Endothelial cell (in vitro differentiated cells): ENCODE measurements around the gene KAT7. TPM values are rescaled to one million over a fixed set of nuclear protein-coding genes. Genes with fewer than 3 reads are reported as not detected.

Experiments
- DNase-seq: peaks from one replicate; pipeline ENCODE4 v3.0.0; 2021; ENCODE audit warnings: low spot score
- H3K27ac Mint-ChIP-seq: one replicate; pipeline ENCODE4 v1.8.0; 2021; ENCODE audit warnings: mixed read lengths, inconsistent platforms; ENCODE audit not compliant: unreplicated experiment
- H3K27me3 Mint-ChIP-seq: one replicate; pipeline ENCODE4 v1.8.0; 2021; ENCODE audit warnings: mild to moderate bottlenecking, moderate library complexity, mixed read lengths, inconsistent platforms; ENCODE audit not compliant: unreplicated experiment
- H3K36me3 Mint-ChIP-seq: one replicate; pipeline ENCODE4 v1.8.0; 2021; ENCODE audit warnings: mild to moderate bottlenecking, low read depth, mixed read lengths, inconsistent platforms; ENCODE audit not compliant: unreplicated experiment
- H3K4me1 Mint-ChIP-seq: one replicate; pipeline ENCODE4 v1.8.0; 2021; ENCODE audit warnings: mild to moderate bottlenecking, mixed read lengths, inconsistent platforms; ENCODE audit not compliant: unreplicated experiment
- H3K4me3 Mint-ChIP-seq: one replicate; pipeline ENCODE4 v1.8.0; 2021; ENCODE audit warnings: mild to moderate bottlenecking, mixed read lengths, inconsistent platforms; ENCODE audit not compliant: unreplicated experiment
- H3K9me3 Mint-ChIP-seq: one replicate; pipeline ENCODE4 v1.8.0; 2021; ENCODE audit warnings: mixed read lengths, inconsistent platforms; ENCODE audit not compliant: unreplicated experiment
- total RNA-seq: library from RNA; stranded (reverse); fragmentation: NEBNext Ultra II Directional; extraction: Animal tissue kit (Norgen Biotek cat#: 25700); gene quantifications from one replicate; pipeline ENCODE4 v1.2.1, GENCODE V29; 2021; ENCODE audit not compliant: unreplicated experiment
- TF ChIP-seq, protein P1 (sequence below): fragments of 200-600 bp; sonication (generic); IDR thresholded peaks from one replicate; pipeline ENCODE4 v1.5.0; 2021; ENCODE audit warnings: antibody characterized with exemption; ENCODE audit not compliant: unreplicated experiment

Gene KAT7
- total RNA-seq, 1 donor from 2014 or later = 307 TPM

DNA sequence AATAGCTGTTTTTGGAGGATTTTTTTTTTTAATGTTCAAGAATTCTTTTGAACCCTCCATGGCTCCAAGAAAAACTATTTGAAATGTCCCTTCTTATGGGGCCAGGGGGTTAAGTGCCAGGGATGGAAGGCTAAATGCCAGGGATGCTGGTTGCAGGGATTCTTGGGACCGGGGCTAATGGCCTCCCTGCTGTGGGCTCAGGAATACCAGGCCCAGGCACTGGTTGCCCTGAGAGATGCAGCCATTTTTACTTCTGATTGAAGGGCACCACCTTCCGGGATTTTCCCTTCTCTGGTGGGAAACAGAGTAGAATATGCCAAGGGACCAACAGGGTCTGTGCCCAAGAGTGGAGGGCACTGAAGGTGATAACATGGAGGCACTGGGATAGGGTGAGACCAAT, 10.9 kb upstream of the KAT7 start:
- Mint-ChIP-seq H3K4me1 (peaks cover 3% of the 10 kb centered on the region), H3K36me3 (no peaks in the 10 kb centered on the region), H3K9me3 (no peaks in the 10 kb centered on the region), H3K4me3 (no peak overlapping the region), H3K27ac (no peak overlapping the region), H3K27me3 (no peaks in the 10 kb centered on the region)
- no peak for DNase-seq
- TF ChIP-seq, protein P1, sequence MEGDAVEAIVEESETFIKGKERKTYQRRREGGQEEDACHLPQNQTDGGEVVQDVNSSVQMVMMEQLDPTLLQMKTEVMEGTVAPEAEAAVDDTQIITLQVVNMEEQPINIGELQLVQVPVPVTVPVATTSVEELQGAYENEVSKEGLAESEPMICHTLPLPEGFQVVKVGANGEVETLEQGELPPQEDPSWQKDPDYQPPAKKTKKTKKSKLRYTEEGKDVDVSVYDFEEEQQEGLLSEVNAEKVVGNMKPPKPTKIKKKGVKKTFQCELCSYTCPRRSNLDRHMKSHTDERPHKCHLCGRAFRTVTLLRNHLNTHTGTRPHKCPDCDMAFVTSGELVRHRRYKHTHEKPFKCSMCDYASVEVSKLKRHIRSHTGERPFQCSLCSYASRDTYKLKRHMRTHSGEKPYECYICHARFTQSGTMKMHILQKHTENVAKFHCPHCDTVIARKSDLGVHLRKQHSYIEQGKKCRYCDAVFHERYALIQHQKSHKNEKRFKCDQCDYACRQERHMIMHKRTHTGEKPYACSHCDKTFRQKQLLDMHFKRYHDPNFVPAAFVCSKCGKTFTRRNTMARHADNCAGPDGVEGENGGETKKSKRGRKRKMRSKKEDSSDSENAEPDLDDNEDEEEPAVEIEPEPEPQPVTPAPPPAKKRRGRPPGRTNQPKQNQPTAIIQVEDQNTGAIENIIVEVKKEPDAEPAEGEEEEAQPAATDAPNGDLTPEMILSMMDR = no peak

DNA sequence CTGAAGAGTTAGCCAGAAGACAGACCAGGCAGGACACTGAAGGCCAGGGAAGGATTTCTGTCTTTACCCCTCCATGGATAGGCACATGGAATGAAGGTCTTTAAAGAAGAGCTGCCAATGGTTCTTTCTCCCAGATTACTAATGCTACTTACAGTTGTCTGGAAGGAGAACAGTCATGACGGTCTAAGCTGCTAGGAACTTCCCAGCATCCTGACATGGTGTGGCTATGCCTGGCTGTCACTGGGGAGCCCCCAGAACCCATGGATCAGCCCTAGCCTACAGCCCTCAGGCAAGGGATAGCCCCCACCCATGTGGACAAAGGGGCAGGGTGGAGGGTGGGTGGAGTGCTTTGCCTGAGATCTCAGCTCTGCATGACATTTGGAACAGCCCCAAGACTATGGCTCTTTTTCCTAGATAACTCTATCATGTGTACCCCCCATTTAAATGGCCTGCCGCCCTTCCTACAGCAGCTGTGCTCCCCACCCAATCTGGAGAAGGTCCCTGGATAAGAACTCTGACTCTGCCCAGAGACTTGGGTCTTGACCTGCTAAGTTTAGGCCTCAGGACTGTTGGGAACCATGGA, 9.2 kb upstream of the KAT7 start:
- TF ChIP-seq, protein P1 = no peak
- no peak overlapping the region for H3K4me3 Mint-ChIP-seq
- no peak for DNase-seq
- no peak overlapping the region for H3K27ac Mint-ChIP-seq
- H3K9me3 Mint-ChIP-seq = no peaks in the 10 kb centered on the region
- H3K4me1 Mint-ChIP-seq = peaks cover 3% of the 10 kb centered on the region
- no peaks in the 10 kb centered on the region for H3K36me3 Mint-ChIP-seq
- no peaks in the 10 kb centered on the region for H3K27me3 Mint-ChIP-seq

DNA sequence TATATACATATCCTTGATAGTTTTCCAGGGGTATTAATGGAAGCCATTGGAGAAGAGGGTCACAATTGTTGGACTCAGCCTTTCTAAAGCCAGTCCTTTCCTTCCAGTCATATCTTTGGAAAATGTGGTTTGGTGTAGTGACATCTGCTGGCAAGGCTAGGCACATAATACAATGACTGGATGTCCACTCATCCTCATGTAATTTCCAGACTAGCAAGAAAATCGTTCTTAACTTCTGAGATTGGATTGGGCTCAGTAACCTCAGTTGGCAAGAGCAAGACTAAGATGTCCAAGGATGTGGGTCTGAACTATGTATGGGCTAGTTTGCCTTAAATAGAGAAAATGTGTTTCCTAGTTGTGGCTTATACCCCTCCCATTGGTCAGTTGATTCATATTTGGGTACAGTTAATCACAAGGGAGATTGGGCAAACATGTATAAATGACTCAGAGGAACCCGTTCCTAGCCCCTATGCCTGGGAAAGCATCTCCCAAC, 8.7 kb upstream of the KAT7 start:
- no peaks in the 10 kb centered on the region for H3K9me3 Mint-ChIP-seq

DNA sequence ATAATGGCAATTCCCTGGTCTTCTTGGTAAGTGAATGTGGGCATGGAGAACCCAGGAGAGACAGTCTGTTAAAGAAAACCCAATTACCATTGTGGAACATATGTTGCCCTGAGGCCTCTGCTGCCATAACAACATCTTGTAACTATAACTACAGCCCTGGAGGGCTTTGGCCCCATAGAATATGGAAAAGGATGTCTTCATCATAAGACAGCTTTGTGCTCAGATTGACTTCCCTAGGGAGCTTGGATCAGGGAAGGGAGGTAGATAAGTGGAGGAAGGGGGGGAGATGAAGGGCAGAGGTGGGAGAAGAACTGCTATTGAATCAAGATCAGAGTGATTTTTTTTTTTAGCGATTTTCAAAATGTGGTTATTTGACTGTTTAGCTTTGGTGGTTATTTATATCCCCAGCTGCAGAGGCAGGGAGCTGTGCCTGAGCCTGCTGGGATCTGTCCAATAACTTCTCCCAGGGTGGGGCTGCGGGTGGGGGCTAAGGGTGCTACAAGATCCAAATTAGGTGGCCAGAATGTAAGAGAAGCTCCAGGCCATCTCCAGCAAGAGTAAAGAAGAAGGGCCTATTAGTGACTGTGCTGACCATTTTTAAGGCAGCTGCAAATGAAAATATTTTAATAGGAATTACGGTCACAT, 5.3 kb upstream of the KAT7 start:
- no peaks in the 10 kb centered on the region for H3K36me3 Mint-ChIP-seq
- H3K9me3 Mint-ChIP-seq = no peaks in the 10 kb centered on the region
- no peak for DNase-seq
- H3K4me1 Mint-ChIP-seq = peaks cover 10% of the 10 kb centered on the region
- no peak overlapping the region for H3K4me3 Mint-ChIP-seq
- no peaks in the 10 kb centered on the region for H3K27me3 Mint-ChIP-seq
- no peak overlapping the region for H3K27ac Mint-ChIP-seq
- TF ChIP-seq, protein P1 = no peak

More for the DNA sequence above, 8.7 kb upstream of the KAT7 start:
- peak; percentile 25 for DNase-seq
- peaks cover 3% of the 10 kb centered on the region for H3K4me1 Mint-ChIP-seq
- H3K4me3 Mint-ChIP-seq = no peak overlapping the region
- H3K27ac Mint-ChIP-seq = no peak overlapping the region
- TF ChIP-seq, protein P1 = no peak
- H3K36me3 Mint-ChIP-seq = no peaks in the 10 kb centered on the region
- no peaks in the 10 kb centered on the region for H3K27me3 Mint-ChIP-seq

DNA sequence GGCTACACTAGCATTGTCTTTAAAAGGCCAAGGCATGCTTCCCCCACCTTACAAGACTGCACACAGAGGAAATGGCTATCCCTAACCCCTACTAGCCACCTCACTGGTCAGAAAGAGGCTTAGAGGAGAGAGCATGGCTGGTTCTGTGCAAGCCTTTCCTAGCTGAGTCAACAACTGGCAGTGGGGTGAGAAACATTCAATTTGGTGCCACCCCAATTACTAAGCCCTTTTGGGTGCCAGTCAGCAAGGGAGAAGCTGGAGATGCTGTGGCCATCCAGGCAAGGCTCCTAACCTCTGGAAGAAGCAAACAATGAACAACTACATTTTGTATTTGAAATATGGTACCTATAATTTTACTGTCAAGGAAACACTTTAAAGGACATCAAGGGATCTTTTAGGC, 4.7 kb upstream of the KAT7 start:
- H3K27me3 Mint-ChIP-seq = peaks cover under 1% of the 10 kb centered on the region
- TF ChIP-seq, protein P1 = no peak
- H3K27ac Mint-ChIP-seq = no peak overlapping the region
- H3K36me3 Mint-ChIP-seq = no peaks in the 10 kb centered on the region
- H3K4me3 Mint-ChIP-seq = no peak overlapping the region
- no peak for DNase-seq
- peaks cover 13% of the 10 kb centered on the region for H3K4me1 Mint-ChIP-seq
- no peaks in the 10 kb centered on the region for H3K9me3 Mint-ChIP-seq
